ENCODE measurements around the gene PTPRF.

PTPRF gene

DNA sequence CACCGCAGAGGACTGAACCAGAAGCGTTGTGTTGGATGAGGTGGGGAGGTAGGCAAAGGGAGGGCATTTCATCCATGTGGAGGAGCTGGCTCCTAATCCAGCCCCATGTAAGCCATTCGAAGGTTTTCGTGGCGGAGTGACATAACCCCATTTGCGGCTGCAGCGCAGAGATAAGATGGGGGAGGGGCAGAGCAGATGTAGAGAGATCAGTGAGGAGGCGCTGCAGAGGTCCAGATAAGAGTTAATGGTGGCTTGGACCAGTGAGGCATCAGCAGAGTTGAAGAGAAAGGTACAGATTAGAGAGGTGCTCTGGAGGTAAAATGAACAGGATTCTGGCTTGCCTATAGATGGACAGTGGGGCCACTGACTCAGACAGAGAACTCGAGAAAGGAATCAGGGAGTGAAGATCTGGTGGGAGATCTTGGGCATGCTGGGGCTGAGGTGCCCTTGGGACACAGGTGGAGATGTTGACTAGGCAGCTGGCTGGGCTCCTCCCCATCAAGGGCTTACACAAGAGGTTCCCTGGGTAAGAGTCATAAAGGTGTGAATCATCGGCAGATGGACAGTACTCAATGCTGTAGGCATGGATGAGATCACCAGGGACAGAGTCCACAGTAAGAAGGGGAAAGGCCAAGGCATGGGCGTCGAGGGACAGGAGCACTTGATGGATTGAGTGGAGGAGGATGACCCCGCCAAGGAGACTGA is 7.8 kb upstream of the PTPRF start:
- H3K9me3 Mint-ChIP-seq (ENCODE audit: low read depth), result no peaks in the 10 kb centered on the region
- H3K27me3 Mint-ChIP-seq, result peaks cover 24% of the 10 kb centered on the region
- no peak overlapping the region for H3K4me3 Mint-ChIP-seq
- no peaks in the 10 kb centered on the region for H3K4me1 Mint-ChIP-seq (ENCODE audit: low read depth)
- H3K36me3 Mint-ChIP-seq, result no peaks in the 10 kb centered on the region
- no peak overlapping the region for H3K27ac Mint-ChIP-seq

DNA sequence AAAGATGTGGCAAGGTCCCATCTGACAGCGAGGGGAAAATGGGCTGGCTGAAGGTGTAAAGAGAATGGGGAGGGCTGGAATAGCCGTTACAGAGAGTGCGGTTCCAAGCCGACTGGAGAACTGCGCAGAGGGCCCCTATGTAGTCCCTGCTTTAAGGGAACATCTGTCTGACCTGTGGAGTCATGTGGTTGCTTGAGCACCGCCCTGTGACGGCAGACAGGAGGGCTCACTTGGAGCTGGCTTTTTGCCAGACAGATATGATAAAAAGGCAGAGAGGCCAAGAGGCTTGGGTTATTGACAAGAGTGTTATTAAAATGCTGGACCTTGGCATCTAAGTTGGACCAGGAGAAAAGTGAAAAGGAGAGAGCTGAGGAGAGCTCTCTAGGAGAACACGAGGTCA is 5.9 kb upstream of the PTPRF start:
- peaks cover 26% of the 10 kb centered on the region for H3K27me3 Mint-ChIP-seq
- no peaks in the 10 kb centered on the region for H3K9me3 Mint-ChIP-seq (ENCODE audit: low read depth)
- no peak overlapping the region for H3K27ac Mint-ChIP-seq
- peaks cover 8% of the 10 kb centered on the region for H3K4me1 Mint-ChIP-seq (ENCODE audit: low read depth)
- H3K36me3 Mint-ChIP-seq, result no peaks in the 10 kb centered on the region
- no peak overlapping the region for H3K4me3 Mint-ChIP-seq

- H3K9me3 Mint-ChIP-seq (ENCODE audit: low read depth), result no peaks in the 10 kb centered on the region
- H3K27me3 Mint-ChIP-seq, result peaks cover 31% of the 10 kb centered on the region
- no peaks in the 10 kb centered on the region for H3K36me3 Mint-ChIP-seq
- H3K27ac Mint-ChIP-seq, result no peak overlapping the region
- no peak overlapping the region for H3K4me3 Mint-ChIP-seq
- peaks cover 14% of the 10 kb centered on the region for H3K4me1 Mint-ChIP-seq (ENCODE audit: low read depth)
Measured at GRCh38 chr1:43526002-43526401, 4.7 kb upstream of the PTPRF start.

DNA sequence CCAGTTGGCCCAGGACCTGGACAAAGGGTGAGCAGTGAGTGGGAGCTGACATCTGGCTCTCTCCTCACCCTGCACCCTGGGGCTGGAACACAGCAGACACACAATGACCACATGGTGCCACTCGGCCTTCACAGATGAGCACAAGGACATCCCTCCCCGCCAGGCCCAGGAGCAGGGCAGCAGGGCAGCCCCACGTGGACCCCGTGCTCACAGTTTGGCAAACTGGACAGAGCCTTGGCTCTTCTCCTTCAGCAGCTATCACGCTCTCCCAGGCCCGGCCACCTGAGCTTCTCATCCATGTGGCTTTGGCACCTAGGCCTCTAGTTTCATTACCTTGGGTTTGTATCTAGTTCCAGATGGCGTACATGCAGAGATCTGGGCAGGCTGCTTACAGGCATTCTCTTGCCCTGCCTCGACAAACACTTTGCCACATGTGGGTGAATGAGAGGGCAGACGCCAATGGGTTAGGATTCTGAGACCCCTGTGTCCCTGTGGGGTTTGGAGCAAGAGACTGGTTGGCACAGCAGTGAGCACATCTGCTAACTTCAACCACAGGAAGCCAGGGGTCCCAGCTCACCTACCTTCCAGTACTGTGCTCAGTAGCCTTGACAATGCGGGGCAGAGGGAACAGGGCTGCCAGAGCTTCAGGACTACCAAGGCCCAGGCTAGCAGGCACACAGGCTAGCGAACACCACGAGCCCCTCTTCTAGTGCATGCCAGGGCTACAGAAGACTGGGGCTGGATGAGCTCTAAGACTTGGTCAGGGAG is 3.4 kb upstream of the PTPRF start:
- no peak overlapping the region for H3K27ac Mint-ChIP-seq
- H3K27me3 Mint-ChIP-seq, result peaks cover 31% of the 10 kb centered on the region
- no peak overlapping the region for H3K4me3 Mint-ChIP-seq
- H3K4me1 Mint-ChIP-seq (ENCODE audit: low read depth), result peaks cover 17% of the 10 kb centered on the region
- no peaks in the 10 kb centered on the region for H3K9me3 Mint-ChIP-seq (ENCODE audit: low read depth)
- H3K36me3 Mint-ChIP-seq, result no peaks in the 10 kb centered on the region

GRCh38 chr1:43529206-43529731 is 1.4 kb upstream of the PTPRF start:
- Mint-ChIP-seq H3K4me1 (ENCODE audit: low read depth) (peaks cover 19% of the 10 kb centered on the region), H3K9me3 (ENCODE audit: low read depth) (no peaks in the 10 kb centered on the region), H3K4me3 (peak overlapping the region; percentile 67), H3K36me3 (no peaks in the 10 kb centered on the region), H3K27me3 (peaks cover 29% of the 10 kb centered on the region), H3K27ac (no peak overlapping the region)

- Mint-ChIP-seq H3K4me1 (ENCODE audit: low read depth) (peaks cover 19% of the 10 kb centered on the region), H3K27ac (peak overlapping the region; percentile 64), H3K4me3 (peak overlapping the region; percentile 92), H3K9me3 (ENCODE audit: low read depth) (no peaks in the 10 kb centered on the region), H3K27me3 (peaks cover 24% of the 10 kb centered on the region), H3K36me3 (no peaks in the 10 kb centered on the region)
Measured at GRCh38 chr1:43531107-43531905, 623 bp downstream of the PTPRF start.

DNA sequence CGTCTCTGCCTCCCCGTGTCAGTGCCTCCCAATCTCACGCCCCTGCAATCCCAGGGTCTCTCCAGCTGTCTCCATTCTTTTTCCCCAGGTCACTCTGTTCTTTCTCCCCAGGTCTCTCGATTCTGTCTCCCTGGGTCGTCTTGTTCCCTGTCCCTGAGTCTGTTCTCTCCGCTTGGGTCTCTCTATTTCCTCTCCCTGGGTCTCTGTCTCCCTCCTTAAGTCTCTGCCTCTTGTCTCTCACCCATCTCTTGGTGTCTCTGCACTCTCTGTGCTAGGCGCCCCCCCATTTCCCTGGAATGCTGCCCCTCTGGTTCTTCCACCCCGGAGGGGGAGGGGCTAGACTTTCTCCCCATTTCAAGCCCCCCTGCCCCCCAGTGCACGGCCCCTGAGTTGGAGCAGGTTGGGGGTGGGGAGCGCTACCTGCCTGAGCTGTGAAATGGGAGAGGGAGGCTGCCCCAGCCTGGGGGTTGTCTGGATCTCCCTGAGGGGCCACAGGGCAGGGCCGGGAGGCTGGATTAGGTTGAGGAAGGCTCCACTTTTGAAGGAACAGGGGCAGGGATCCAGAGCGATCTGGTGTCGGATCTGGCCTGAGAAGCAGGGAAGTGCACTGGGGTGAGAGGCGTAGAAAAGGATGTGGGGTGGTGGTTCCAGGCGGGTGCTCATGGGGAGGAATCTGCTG is 1.4 kb downstream of the PTPRF start:
- peaks cover 19% of the 10 kb centered on the region for H3K4me1 Mint-ChIP-seq (ENCODE audit: low read depth)
- H3K27me3 Mint-ChIP-seq, result peaks cover 24% of the 10 kb centered on the region
- H3K4me3 Mint-ChIP-seq, result peak overlapping the region; percentile 92
- H3K36me3 Mint-ChIP-seq, result no peaks in the 10 kb centered on the region
- peak overlapping the region; percentile 64 for H3K27ac Mint-ChIP-seq
- H3K9me3 Mint-ChIP-seq (ENCODE audit: low read depth), result no peaks in the 10 kb centered on the region

DNA sequence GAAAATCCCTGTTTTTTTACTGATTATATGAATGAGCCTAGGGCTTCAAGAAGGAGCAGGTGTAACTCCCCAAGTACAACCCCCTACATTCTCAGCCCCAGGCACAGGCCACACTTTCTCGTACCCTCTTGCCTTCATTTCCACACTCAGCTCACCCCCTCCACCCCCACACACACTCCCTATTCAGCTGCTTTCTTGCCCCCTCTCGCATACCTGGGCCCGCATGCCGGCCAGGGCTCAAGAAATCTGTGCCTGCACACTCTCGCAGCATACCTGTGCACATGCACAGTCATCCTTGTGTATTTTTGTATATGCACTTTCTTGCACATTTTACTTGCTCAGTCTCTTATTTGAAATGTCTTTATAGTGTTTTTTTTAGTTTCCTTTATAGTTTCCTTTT is 2.0 kb downstream of the PTPRF start:
- Mint-ChIP-seq H3K27ac (no peak overlapping the region), H3K27me3 (peaks cover 24% of the 10 kb centered on the region)

DNA sequence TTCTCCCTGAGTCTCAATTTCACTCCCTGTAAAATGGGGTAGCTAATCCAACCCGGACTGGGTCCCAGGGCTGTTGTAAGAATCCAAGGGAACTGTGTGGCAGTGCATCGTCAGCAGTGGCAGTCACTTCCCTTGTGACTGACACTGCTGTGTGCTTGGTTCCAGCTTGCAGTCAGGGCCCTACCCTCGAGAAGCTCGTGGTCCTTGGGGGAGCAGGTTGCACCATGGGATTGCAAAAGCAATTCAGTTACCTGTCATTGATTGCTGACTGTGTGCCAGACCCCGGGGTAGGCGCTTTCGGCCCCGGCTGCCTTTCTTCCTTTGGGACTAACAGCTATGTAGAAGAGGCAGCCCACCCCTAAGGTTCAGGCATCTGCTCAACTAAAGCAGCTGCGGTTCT is 2.9 kb downstream of the PTPRF start:
- no peak overlapping the region for H3K4me3 Mint-ChIP-seq
- H3K9me3 Mint-ChIP-seq (ENCODE audit: low read depth), result no peaks in the 10 kb centered on the region
- peaks cover 24% of the 10 kb centered on the region for H3K27me3 Mint-ChIP-seq
- H3K4me1 Mint-ChIP-seq (ENCODE audit: low read depth), result peaks cover 25% of the 10 kb centered on the region
- H3K27ac Mint-ChIP-seq, result no peak overlapping the region
- H3K36me3 Mint-ChIP-seq, result no peaks in the 10 kb centered on the region

More for the DNA sequence above, 2.0 kb downstream of the PTPRF start:
- Mint-ChIP-seq H3K9me3 (ENCODE audit: low read depth) (no peaks in the 10 kb centered on the region), H3K36me3 (no peaks in the 10 kb centered on the region), H3K4me1 (ENCODE audit: low read depth) (peaks cover 19% of the 10 kb centered on the region), H3K4me3 (peak overlapping the region; percentile 92)

GRCh38 chr1:43534256-43534655 is 3.6 kb downstream of the PTPRF start:
- Mint-ChIP-seq H3K36me3 (no peaks in the 10 kb centered on the region), H3K9me3 (ENCODE audit: low read depth) (no peaks in the 10 kb centered on the region), H3K4me1 (ENCODE audit: low read depth) (peaks cover 30% of the 10 kb centered on the region), H3K27me3 (peaks cover 21% of the 10 kb centered on the region), H3K27ac (no peak overlapping the region), H3K4me3 (no peak overlapping the region)

GRCh38 chr1:43536196-43536863 is 5.6 kb downstream of the PTPRF start:
- Mint-ChIP-seq H3K27ac (no peak overlapping the region), H3K27me3 (peaks cover 9% of the 10 kb centered on the region), H3K4me1 (ENCODE audit: low read depth) (peaks cover 22% of the 10 kb centered on the region), H3K36me3 (no peaks in the 10 kb centered on the region), H3K9me3 (ENCODE audit: low read depth) (no peaks in the 10 kb centered on the region), H3K4me3 (no peak overlapping the region)

GRCh38 chr1:43536864-43537358 is 6.2 kb downstream of the PTPRF start:
- H3K4me1 Mint-ChIP-seq (ENCODE audit: low read depth), result peaks cover 20% of the 10 kb centered on the region
- no peaks in the 10 kb centered on the region for H3K36me3 Mint-ChIP-seq
- H3K4me3 Mint-ChIP-seq, result no peak overlapping the region
- H3K27ac Mint-ChIP-seq, result no peak overlapping the region
- no peaks in the 10 kb centered on the region for H3K9me3 Mint-ChIP-seq (ENCODE audit: low read depth)
- peaks cover 6% of the 10 kb centered on the region for H3K27me3 Mint-ChIP-seq

DNA sequence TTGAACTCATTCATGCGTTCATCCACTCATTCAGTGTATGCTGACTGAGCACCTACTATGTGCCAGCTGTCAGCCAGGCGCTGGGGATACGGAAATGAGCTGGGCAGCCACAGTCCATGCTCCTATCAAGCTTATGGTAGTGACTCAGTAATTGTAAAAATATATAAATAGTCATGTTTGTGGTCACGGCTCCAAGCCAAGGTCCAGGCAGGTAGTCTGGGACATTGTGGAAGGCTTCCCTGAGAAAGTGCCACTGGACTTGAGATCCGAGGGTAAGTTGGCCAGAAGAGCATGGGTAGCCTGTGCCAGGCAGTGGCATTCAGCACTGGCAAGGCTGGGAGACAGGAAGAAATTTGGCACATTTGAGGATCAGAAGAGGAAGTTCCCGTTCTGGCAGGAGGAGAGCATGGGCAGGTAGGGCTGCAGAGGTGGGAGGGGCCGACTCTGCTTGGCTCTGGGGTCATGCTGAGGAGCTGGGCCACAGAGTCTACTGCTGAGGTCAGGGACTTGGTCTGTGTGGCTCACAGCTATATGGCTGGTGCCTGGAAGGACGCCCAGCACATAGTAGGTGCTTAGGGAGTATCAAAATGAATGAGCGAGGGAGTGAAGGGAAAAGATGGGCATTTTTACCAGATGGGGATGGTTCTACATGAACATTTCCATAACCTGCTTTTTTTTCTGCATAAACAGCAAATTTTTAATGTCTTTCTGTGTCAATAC is 6.9 kb downstream of the PTPRF start:
- peaks cover 17% of the 10 kb centered on the region for H3K4me1 Mint-ChIP-seq (ENCODE audit: low read depth)
- peaks cover 3% of the 10 kb centered on the region for H3K27me3 Mint-ChIP-seq
- H3K36me3 Mint-ChIP-seq, result no peaks in the 10 kb centered on the region
- no peak overlapping the region for H3K27ac Mint-ChIP-seq
- H3K4me3 Mint-ChIP-seq, result no peak overlapping the region
- no peaks in the 10 kb centered on the region for H3K9me3 Mint-ChIP-seq (ENCODE audit: low read depth)
